ENCODE results near the gene PRKG1.
"Not testable (repeated sequence)": the region's sequence is repeated elsewhere in the genome, so short reads cannot be mapped to it uniquely, and the experiment has no call there.

The PRKG1 gene

DNA sequence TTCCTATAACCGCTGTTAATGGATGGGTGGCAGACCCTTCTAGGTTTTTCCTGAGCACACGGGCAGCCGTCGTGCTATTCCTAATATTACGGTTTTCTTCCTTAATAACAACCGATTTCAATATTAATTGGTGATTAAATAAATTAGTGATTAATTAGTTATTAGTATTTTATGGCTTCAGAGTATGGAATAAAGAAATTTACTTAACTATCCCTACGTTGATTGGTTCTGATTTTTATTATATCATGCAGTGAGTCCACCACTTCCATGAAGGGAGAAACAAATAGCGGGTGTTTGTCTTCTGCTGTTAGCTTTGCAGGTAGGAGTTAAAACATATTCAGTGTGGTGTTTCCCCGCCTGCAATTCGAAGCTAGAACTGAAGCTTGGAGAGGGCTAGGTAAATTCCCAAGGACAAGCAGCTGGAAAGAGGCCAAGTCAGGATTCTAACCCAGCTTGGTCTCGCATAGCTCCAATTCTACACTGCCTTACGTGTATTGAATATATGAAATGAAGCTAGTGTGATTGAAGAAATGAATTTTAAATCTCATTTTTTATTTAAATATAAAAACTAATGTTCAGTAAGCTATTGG lies 626.0 kb downstream of the PRKG1 start:
- no peak for DNase-seq (ENCODE audit: low read depth)

DNA sequence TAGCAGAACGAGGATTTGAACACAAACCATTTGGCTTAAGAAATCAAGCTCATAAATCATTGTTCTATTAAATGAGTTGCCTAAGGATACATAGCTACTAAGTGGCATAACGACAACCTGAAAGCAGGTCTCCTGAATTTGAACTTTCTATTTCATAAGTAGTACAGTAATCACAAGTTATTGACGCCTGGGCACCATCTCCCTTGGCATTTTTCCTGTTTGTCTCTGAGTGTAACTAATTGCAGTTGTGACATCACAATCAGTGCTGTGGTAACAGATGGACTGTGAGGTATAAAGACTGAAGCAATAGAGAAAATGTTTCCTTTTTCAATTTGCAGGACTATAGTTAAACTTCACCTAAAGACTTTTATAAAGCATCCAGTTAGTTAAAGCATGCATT lies 631.5 kb downstream of the PRKG1 start:
- DNase-seq (ENCODE audit: low read depth) = no peak

GRCh38 chr10:51706225-51706624 lies 631.9 kb downstream of the PRKG1 start:
- DNase-seq (ENCODE audit: low read depth) = no peak

DNA sequence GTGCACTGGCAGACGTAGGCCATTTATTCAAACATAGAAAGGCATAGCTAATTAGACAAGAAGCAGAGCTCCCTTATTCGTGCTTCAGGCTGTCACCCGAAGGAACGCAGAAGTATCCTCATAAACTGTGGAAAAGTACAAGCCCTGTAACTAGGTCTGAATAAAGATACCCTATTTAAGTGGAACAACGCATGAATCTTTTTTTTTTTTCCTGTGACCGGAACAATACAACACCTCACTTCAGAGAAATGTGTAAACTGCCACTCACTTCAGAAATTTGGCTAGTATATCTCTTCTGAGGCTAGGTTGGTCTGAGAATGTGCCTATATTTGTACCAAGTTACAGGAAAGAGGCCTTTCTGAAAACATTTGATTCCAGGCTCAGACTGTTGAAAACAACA lies 633.1 kb downstream of the PRKG1 start:
- no peak for DNase-seq (ENCODE audit: low read depth)

GRCh38 chr10:51707821-51708424 lies 633.6 kb downstream of the PRKG1 start:
- DNase-seq (ENCODE audit: low read depth) = no peak

DNA sequence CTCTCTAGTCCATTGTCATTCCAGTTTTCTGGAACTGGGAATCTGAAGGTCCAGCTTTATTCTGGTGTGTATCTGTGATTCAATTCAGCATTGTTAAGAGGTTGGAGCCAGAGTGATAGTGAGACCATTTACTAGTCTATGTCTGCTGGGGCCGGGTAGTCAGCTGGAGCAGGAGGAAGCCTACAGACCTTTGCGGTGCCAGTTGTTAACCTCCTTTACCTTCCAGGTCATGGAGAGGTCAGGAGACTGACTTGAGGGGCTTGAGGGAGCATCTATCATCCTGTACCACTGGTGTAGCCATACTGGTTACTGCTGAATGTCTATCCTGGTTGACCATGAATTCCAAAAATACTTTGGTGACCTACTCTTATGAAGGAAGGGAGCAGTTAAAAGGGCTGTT lies 634.3 kb downstream of the PRKG1 start:
- DNase-seq (ENCODE audit: low read depth) = no peak

DNA sequence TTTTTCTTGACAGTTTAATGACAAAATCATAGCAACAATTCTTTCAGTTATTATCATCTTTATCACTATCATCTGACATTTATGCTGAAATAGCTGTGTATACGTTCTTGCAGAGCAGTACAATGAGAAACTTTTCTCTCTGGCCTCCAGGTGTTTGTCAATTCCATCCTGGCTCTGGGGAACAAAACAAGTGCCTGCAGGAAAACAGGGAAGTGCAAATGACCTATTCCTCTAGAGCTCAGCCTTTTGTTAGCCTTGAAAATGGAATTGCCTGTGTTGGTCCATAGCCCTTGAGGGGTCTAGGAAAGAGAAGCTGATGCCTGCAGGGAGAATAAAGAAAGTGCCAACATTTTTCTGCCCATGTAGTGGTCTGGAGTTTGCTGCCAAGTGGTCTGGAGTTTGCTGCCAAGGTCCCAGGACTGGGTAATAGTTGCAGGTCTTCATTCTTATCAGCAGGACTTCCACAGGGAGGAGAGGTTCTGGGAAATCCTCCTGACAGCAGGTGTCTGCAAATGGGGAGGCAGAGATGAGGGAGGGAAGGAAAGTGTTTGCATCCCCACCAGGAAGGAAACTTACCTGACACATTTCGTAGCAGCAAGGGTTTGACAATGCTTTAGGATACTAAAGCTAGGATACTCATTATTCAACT lies 635.2 kb downstream of the PRKG1 start:
- no peak for DNase-seq (ENCODE audit: low read depth)

- DNase-seq (ENCODE audit: low read depth) = no peak
Observed at GRCh38 chr10:51711519-51711891, 637.2 kb downstream of the PRKG1 start.

GRCh38 chr10:51716981-51717380 lies 642.7 kb downstream of the PRKG1 start:
- DNase-seq (ENCODE audit: low read depth) = no peak

DNA sequence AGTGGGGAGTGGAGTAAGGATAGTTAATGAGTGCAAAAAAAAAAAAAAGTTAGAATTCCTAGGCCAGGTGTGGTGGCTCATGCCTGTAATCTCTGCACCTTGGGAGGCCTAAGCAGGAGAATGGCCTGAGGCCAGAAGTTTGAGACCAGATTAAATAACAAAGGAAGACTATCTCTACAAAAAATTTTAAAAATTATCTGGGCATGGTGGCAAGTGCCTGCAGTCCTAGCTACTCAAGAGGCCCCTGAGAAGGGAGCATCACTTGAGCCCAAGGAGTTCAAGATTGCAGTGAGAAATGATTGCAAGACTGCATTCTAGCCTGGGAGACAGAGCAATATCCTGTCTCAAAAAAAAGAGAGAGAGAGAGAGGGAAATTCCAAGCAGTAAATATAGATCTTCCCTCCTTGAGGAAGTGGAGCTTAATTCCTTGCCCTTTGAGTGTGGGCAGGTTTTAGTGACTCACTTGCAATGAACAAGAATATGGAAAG lies 644.6 kb downstream of the PRKG1 start:
- DNase-seq (ENCODE audit: low read depth) = no peak

GRCh38 chr10:51724038-51724437 lies 649.8 kb downstream of the PRKG1 start:
- DNase-seq (ENCODE audit: low read depth) = no peak

DNA sequence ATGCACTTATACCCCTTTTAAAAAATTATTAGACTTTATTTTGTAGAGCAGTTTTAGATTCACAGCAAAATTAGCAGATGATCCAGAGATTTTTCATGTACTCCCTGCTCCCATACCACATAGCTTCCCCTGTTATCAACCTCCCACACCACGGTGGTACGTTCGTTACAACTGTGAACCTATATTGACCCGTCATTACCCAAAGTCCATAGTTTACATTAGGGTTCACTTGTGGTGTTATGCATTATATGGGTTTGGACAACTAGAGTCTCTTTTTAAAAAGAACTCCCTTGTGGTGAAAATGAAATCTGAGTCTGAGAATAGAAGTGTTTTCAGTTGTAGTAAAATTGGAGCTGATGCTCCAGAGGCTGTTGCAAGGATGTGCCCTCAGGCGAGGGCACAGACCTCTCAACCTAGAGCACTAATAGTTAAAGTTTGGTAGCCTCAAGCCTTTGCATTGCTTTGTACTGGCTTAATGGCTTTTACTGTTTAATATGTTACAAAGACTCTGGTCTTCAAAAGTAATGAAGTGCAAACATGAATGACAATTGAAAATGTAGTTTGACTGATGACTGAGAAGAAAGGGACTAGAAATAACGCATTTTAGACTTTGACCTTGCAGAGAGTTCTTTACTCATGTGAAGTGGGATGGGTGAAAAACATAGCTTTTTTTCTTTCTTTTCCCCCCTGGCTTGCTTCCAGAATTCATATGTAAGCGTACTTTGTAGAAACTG lies 655.7 kb downstream of the PRKG1 start:
- DNase-seq (ENCODE audit: low read depth) = no peak

- no peak for DNase-seq (ENCODE audit: low read depth)
Observed at GRCh38 chr10:51733057-51733456, 658.8 kb downstream of the PRKG1 start.

DNA sequence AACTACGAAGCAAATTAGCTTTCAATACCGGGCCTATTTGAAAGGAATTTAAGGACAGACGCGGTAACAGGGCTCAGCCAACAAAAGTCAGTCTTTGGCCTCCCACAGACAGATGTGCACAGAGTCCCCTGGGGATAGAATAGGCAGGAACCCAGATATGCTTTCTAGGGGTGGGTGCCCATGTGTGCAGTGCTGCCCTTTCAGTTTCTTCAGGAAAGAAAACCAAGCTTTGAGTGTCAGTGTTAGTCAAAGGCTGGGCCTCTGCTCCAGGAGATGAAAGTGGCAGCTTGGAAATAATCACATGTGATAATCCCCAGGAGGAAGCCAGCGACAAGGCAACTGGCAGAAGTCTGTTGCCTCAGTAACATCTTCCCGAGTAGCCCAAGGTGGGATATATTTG lies 668.9 kb downstream of the PRKG1 start:
- no peak for DNase-seq (ENCODE audit: low read depth)

- no peak for DNase-seq (ENCODE audit: low read depth)
Observed at GRCh38 chr10:51744235-51745000, 670.1 kb downstream of the PRKG1 start.

DNA sequence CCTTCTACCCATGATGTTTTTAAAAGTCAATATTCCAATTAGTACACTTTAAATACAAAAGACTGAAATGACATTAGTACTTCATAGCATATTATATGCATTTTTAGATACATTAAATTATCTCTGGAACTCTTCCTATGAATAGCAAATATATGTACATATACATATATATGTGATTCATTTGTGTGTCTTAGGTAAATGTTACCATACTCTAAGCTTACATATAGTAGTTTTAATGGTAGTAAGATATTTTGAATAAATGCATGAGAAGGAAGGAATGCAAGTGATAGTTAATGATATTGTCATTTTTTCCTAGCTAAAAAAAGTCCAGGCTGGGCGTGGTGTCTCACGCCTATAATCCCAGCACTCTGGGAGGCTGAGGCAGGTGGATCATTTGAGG lies 671.1 kb downstream of the PRKG1 start:
- DNase-seq (ENCODE audit: low read depth) = no peak

- DNase-seq (ENCODE audit: low read depth) = no peak
Observed at GRCh38 chr10:51747216-51747615, 672.9 kb downstream of the PRKG1 start.

DNA sequence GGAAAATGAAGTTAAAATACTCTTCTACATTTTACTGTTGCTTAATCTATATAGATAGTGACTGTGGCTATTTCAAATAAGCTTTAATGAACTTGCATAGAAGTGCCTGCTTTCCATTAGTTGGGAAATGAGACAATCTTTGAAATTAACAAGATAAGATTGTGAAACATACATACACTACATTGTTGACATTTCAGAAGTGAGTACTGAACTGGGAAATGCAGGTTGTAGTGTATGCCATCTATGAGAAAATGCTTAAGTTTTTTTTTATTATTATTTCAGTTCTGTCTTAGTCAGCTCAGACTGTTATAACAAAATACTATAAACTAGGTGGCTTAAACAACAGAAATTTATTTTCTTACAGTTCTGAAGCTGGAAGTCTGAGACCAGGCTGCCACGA lies 674.7 kb downstream of the PRKG1 start:
- DNase-seq (ENCODE audit: low read depth) = no peak

DNA sequence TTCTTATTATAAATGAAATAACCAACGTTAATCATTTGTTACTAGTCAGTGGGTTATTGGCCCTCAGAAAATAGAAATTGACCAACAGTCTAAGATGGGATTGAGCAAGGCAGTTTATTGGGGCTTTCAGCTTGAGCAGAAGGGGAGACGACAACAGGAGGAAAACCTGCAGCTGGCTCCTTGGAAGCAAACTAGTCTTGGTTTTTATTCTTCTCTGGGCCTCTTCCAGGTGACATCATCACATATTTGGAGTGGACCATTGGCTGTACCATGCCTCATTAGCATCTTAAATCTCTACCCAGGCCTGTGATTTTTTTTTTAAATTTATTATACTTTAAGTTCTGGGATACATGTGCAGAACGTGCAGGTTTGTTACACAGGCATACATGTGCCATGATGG lies 684.1 kb downstream of the PRKG1 start:
- DNase-seq (ENCODE audit: low read depth) = no peak

DNA sequence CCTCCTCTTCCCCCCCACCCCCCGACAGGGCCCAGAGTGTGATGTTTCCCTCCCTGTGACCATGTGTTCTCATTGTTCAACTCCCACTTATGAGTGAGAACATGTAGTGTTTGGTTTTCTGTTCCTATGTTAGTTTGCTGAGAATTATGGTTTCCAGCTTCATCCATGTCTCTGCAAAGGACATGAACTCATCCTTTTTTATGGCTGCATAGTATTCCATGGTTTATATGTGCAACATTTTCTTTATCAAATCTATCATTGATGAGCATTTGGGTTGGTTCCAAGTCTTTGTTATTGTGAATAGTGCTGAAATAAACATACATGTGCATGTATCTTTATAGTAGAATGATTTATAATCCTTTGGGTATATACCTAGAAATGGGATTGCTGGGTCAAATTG lies 684.6 kb downstream of the PRKG1 start:
- not testable (repeated sequence) for DNase-seq (ENCODE audit: low read depth)

- no peak for DNase-seq (ENCODE audit: low read depth)
Observed at GRCh38 chr10:51759896-51760534, 685.7 kb downstream of the PRKG1 start.

Measured in activated T-helper 1 cell treated with Interleukin-2 at 50 U/mL for 16 hours (primary cell).